Measurements from ENCODE around the gene LRPPRC. TPM values are rescaled to one million over a fixed set of nuclear protein-coding genes. Genes with fewer than 3 reads are reported as not detected.

Gene LRPPRC
- total RNA-seq, 1 donor from 2014 or later, result 70.3 TPM

- no peak for DNase-seq (ENCODE audit: low read depth)
- Histone ChIP-seq H3K27me3 (ENCODE audit: control insufficient read depth, insufficient read depth, low read length) (no peaks in the 10 kb centered on the region), H3K36me3 (ENCODE audit: control insufficient read depth, insufficient read depth, low read length) (peaks cover 11% of the 10 kb centered on the region), H3K4me3 (ENCODE audit: low read depth, low read length) (no peak overlapping the region)
- TF ChIP-seq CTCF (IDR thresholded peaks at IDR 0.05; ENCODE audit: insufficient read depth, low read length, severe bottlenecking), result no peak
- no peak for FAIRE-seq
Observed at GRCh38 chr2:43942881-43943280, 52.9 kb downstream of the LRPPRC start.

GRCh38 chr2:43941966-43942365 is 53.8 kb downstream of the LRPPRC start:
- no peaks in the 10 kb centered on the region for H3K27me3 ChIP-seq (ENCODE audit: control insufficient read depth, insufficient read depth, low read length)
- no peak overlapping the region for H3K4me3 ChIP-seq (ENCODE audit: low read depth, low read length)
- DNase-seq (ENCODE audit: low read depth) (no peak), FAIRE-seq (no peak)
- TF ChIP-seq CTCF (IDR thresholded peaks at IDR 0.05; ENCODE audit: insufficient read depth, low read length, severe bottlenecking), result no peak
- peaks cover 11% of the 10 kb centered on the region for H3K36me3 ChIP-seq (ENCODE audit: control insufficient read depth, insufficient read depth, low read length)

- H3K27me3 ChIP-seq (ENCODE audit: control insufficient read depth, insufficient read depth, low read length), result no peaks in the 10 kb centered on the region
- H3K36me3 ChIP-seq (ENCODE audit: control insufficient read depth, insufficient read depth, low read length), result peaks cover 7% of the 10 kb centered on the region
- H3K4me3 ChIP-seq (ENCODE audit: low read depth, low read length), result no peak overlapping the region
- no peak for DNase-seq (ENCODE audit: low read depth)
- no peak for TF ChIP-seq CTCF (IDR thresholded peaks at IDR 0.05; ENCODE audit: insufficient read depth, low read length, severe bottlenecking)
- FAIRE-seq, result no peak
Observed at GRCh38 chr2:43941359-43941758, 54.4 kb downstream of the LRPPRC start.

- Histone ChIP-seq H3K27me3 (ENCODE audit: control insufficient read depth, insufficient read depth, low read length) (no peaks in the 10 kb centered on the region), H3K4me3 (ENCODE audit: low read depth, low read length) (no peak overlapping the region), H3K36me3 (ENCODE audit: control insufficient read depth, insufficient read depth, low read length) (peaks cover 7% of the 10 kb centered on the region)
- no peak for DNase-seq (ENCODE audit: low read depth)
- no peak for FAIRE-seq
- TF ChIP-seq CTCF (IDR thresholded peaks at IDR 0.05; ENCODE audit: insufficient read depth, low read length, severe bottlenecking), result no peak
Observed at GRCh38 chr2:43939695-43940256, 56.0 kb downstream of the LRPPRC start.

GRCh38 chr2:43937269-43937820 is 58.4 kb downstream of the LRPPRC start:
- DNase-seq (ENCODE audit: low read depth), result no peak
- H3K27me3 ChIP-seq (ENCODE audit: control insufficient read depth, insufficient read depth, low read length), result no peaks in the 10 kb centered on the region
- H3K4me3 ChIP-seq (ENCODE audit: low read depth, low read length), result no peak overlapping the region
- peaks cover 10% of the 10 kb centered on the region for H3K36me3 ChIP-seq (ENCODE audit: control insufficient read depth, insufficient read depth, low read length)
- FAIRE-seq, result no peak
- TF ChIP-seq CTCF (IDR thresholded peaks at IDR 0.05; ENCODE audit: insufficient read depth, low read length, severe bottlenecking), result no peak

GRCh38 chr2:43934567-43934966 is 61.2 kb downstream of the LRPPRC start:
- no peak for TF ChIP-seq CTCF (IDR thresholded peaks at IDR 0.05; ENCODE audit: insufficient read depth, low read length, severe bottlenecking)
- FAIRE-seq (no peak), DNase-seq (ENCODE audit: low read depth) (peak; percentile 33)
- H3K4me3 ChIP-seq (ENCODE audit: low read depth, low read length), result no peak overlapping the region
- peaks cover 8% of the 10 kb centered on the region for H3K36me3 ChIP-seq (ENCODE audit: control insufficient read depth, insufficient read depth, low read length)
- H3K27me3 ChIP-seq (ENCODE audit: control insufficient read depth, insufficient read depth, low read length), result no peaks in the 10 kb centered on the region

Data from bronchial epithelial cell (primary cell).